Endothelial cell of umbilical vein (primary cell): ENCODE data around the gene PPP1R1A. TPM values are rescaled to one million over a fixed set of nuclear protein-coding genes. Genes with fewer than 3 reads are reported as not detected.

ENCODE experiments used
- BruUV-seq: library from RNA; stranded (reverse); fragments of 400-500 nt; replicated peaks from 2 replicates; lab custom pipeline; 2021; lab: Mats Ljungman, UMichigan
- CTCF ChIA-PET: fragments of 300-600, 350-600 bp; sonication (Branson Sonifier 250); formaldehyde crosslinking; loops from one replicate; lab custom pipeline; 2021; ENCODE audit warnings: antibody characterized with exemption, inconsistent platforms; lab: Charles Lee
- POLR2A ChIA-PET: fragments of 300-600, 350-600 bp; sonication (Branson Sonifier 250); formaldehyde crosslinking; loops from one replicate; lab custom pipeline; 2021; ENCODE audit warnings: antibody characterized with exemption, inconsistent platforms; lab: Charles Lee
- DNase-seq: peaks from one replicate; pipeline ENCODE4 v3.0.0-alpha.2; 2011; ENCODE audit warnings: low read depth, low spot score
- FAIRE-seq: peaks from 2 replicates; lab custom pipeline; 2011; peaks lifted over from hg19 to GRCh38; lab: Jason Lieb, UNC
- H2AFZ ChIP-seq: 2 replicates; pipeline ENCODE4 v1.6.0; 2012; ENCODE audit warnings: low read depth, low read length, control low read depth, inconsistent platforms
- H3K27ac ChIP-seq: 2 replicates; pipeline ENCODE4 v1.5.1; 2011; ENCODE audit warnings: low read depth, mild to moderate bottlenecking, control low read depth, low read length, moderate library complexity; ENCODE audit not compliant: insufficient read depth
- H3K27me3 ChIP-seq, 2 experiments: 2 replicates each; pipeline versions ENCODE4 v1.6.0 to v1.6.1; 2011; ENCODE audit warnings: low read length in 2 of 2, mixed read lengths in 1 of 2; ENCODE audit not compliant: control insufficient read depth in 2 of 2, insufficient read depth in 2 of 2
- H3K36me3 ChIP-seq, 2 experiments: 2 replicates in 1 of 2; 3 replicates in 1 of 2; pipeline ENCODE4 v1.5.1; 2011; ENCODE audit warnings: low read length in 2 of 2, mild to moderate bottlenecking in 1 of 2, moderate library complexity in 1 of 2; ENCODE audit not compliant: control insufficient read depth in 2 of 2, insufficient read depth in 2 of 2; ENCODE audit errors: extremely low read depth in 1 of 2
- H3K4me1 ChIP-seq: 3 replicates; pipeline ENCODE4 v1.5.1; 2011; ENCODE audit warnings: mild to moderate bottlenecking, low read length; ENCODE audit not compliant: control insufficient read depth, insufficient read depth; ENCODE audit errors: extremely low read depth
- H3K4me2 ChIP-seq: 2 replicates; pipeline ENCODE4 v1.6.1; 2011; ENCODE audit warnings: low read length, control low read depth, mixed read lengths; ENCODE audit not compliant: insufficient read depth
- H3K4me3 ChIP-seq, 3 experiments: fragments of 200-600 bp in 1 of 3; sonication (generic), shearing (Covaris generic) in 1 of 3; replicated peaks in 1 of 3; 2 replicates each; pipeline ENCODE4 v1.5.1; 2011 to 2016; ENCODE audit warnings: control low read depth in 3 of 3, low read length in 3 of 3, mild to moderate bottlenecking in 2 of 3, inconsistent platforms in 1 of 3, low read depth in 1 of 3, moderate library complexity in 1 of 3; ENCODE audit not compliant: insufficient read depth in 1 of 3
- H3K79me2 ChIP-seq: 2 replicates; pipeline ENCODE4 v1.6.0; 2012; ENCODE audit warnings: low read length, inconsistent platforms; ENCODE audit not compliant: control insufficient read depth, insufficient read depth
- H3K9ac ChIP-seq: replicated peaks from 2 replicates; pipeline ENCODE3; 2011; ENCODE audit warnings: low read length, control low read depth; ENCODE audit not compliant: insufficient read depth; ENCODE audit errors: extremely low read depth
- H3K9me1 ChIP-seq: replicated peaks from 3 replicates; pipeline ENCODE4 v1.6.0; 2011; ENCODE audit warnings: mild to moderate bottlenecking, low read length; ENCODE audit not compliant: control insufficient read depth, insufficient read depth; ENCODE audit errors: extremely low read depth
- H3K9me3 ChIP-seq: replicated peaks from 2 replicates; pipeline ENCODE4 v1.5.1; 2012; ENCODE audit warnings: low read length, inconsistent platforms; ENCODE audit not compliant: control insufficient read depth, insufficient read depth
- H4K20me1 ChIP-seq: replicated peaks from 2 replicates; pipeline ENCODE3; 2011; ENCODE audit warnings: mild to moderate bottlenecking, low read length; ENCODE audit not compliant: control insufficient read depth, insufficient read depth; ENCODE audit errors: extremely low read depth
- CTCF ChIP-seq, 2 donors: IDR thresholded peaks; 1 replicate in 1 of 2; 2 replicates in 1 of 2; pipeline ENCODE4 v1.5.1; 2011; ENCODE audit warnings: low read length in 2 of 2, mild to moderate bottlenecking in 2 of 2, moderate library complexity in 2 of 2, control low read depth in 1 of 2, inconsistent platforms in 1 of 2, low read depth in 1 of 2; ENCODE audit not compliant: insufficient read depth in 1 of 2; ENCODE audit errors: extremely low read depth in 1 of 2
- EZH2 ChIP-seq: IDR thresholded peaks from 2 replicates; pipeline ENCODE4 v1.6.1; 2012; ENCODE audit warnings: borderline replicate concordance, low read depth, mild to moderate bottlenecking, moderate library complexity, low read length, inconsistent platforms; ENCODE audit not compliant: severe bottlenecking
- FOS ChIP-seq: IDR thresholded peaks from 2 replicates; pipeline ENCODE4 v1.6.1; 2011; ENCODE audit warnings: mild to moderate bottlenecking, low read length, moderate library complexity, borderline replicate concordance; ENCODE audit not compliant: insufficient read depth
- GATA2 ChIP-seq: IDR thresholded peaks from 2 replicates; pipeline ENCODE4 v1.7.0; 2011; ENCODE audit warnings: low read depth, mild to moderate bottlenecking, moderate library complexity, mixed read lengths, low read length; ENCODE audit not compliant: insufficient read length, insufficient read depth
- JUN ChIP-seq: IDR thresholded peaks from 2 replicates; pipeline ENCODE4 v1.6.1; 2011; ENCODE audit warnings: borderline replicate concordance, low read depth; ENCODE audit not compliant: insufficient read length, insufficient read depth
- MAX ChIP-seq: IDR thresholded peaks from 2 replicates; pipeline ENCODE4 v1.6.1; 2011; ENCODE audit not compliant: insufficient read depth, insufficient read length
- MYC ChIP-seq: IDR thresholded peaks from one replicate; pipeline ENCODE4 v1.6.1; 2011; ENCODE audit warnings: mild to moderate bottlenecking, low read depth, low read length
- POLR2A ChIP-seq: IDR thresholded peaks from 2 replicates; pipeline ENCODE4 v1.6.1; 2012; ENCODE audit warnings: low read depth, mild to moderate bottlenecking, control low read depth, low read length
- POLR2AphosphoS5 ChIP-seq: IDR thresholded peaks from 2 replicates; pipeline ENCODE4 v1.6.1; 2012; ENCODE audit warnings: low read depth, mild to moderate bottlenecking, control low read depth, low read length, moderate library complexity; ENCODE audit not compliant: insufficient read depth
- dilution Hi-C: fragments of 300-500 bp; cut with MboI; formaldehyde crosslinking; loops from one replicate; pipeline ENCODE4 v1.15.0; 2019; ENCODE audit warnings: low sequenced_read_pairs; ENCODE audit not compliant: extremely low pct_ligation_motif_present
- intact Hi-C: fragments of 100-400 bp; cut with micrococcal nuclease; formaldehyde crosslinking; loops from one replicate; pipeline ENCODE4 v1.10.0; 2022
- polyA plus RNA-seq, 4 experiments: library from polyadenylated mRNA; depleted of rRNA in 3 of 4; stranded (reverse) in 3 of 4; unstranded in 1 of 4; fragments of >200 nt; gene quantifications; 2 replicates each; pipeline versions ENCODE4 v1.2.1 to v1.2.3, GENCODE V29; 2011 to 2012; ENCODE audit warnings: missing spikeins in 1 of 4
- total RNA-seq: library from RNA; stranded (reverse); gene quantifications from 2 replicates; pipeline ENCODE4 v1.2.3, GENCODE V29; 2021

The PPP1R1A gene
- total and polyA plus RNA-seq, 2 donors (not counting 3 experiments of a cell fraction or from before 2014, with no cell fraction given) = not detected

- no peak overlapping the region for H3K4me3 ChIP-seq
- CTCF ChIA-PET = interaction anchor here (2.5 kb wide), 1 partner anchor 11 kb away, joined by 10 read pairs; no protein-coding TSS in a partner anchor
- no TSS peak for BruUV-seq
- dilution Hi-C loops = no loop called here
- intact Hi-C loops = no loop called here
- TF ChIP-seq JUN (no peak), FOS (no peak), MAX (no peak), GATA2 (no peak), MYC (no peak), CTCF (IDR thresholded peaks at IDR 0.05; ENCODE audit: extremely low read depth in 1 of 2, insufficient read depth in 1 of 2, low read depth in 1 of 2, low read length in 2 of 2) (no peak), POLR2AphosphoS5 (no peak), EZH2 (no peak), POLR2A (no peak)
- no peaks in the 10 kb centered on the region for H3K9me1 ChIP-seq
- no peaks in the 10 kb centered on the region for H3K79me2 ChIP-seq
- FAIRE-seq = no peak
- H3K27ac ChIP-seq = no peak overlapping the region
- H3K4me2 ChIP-seq = no peak overlapping the region
- H3K36me3 ChIP-seq = no peaks in the 10 kb centered on the region
- POLR2A ChIA-PET = no interaction called here
- H3K4me1 ChIP-seq = no peaks in the 10 kb centered on the region
- no peak overlapping the region for H3K9ac ChIP-seq
- no peak for DNase-seq
- no peaks in the 10 kb centered on the region for H3K9me3 ChIP-seq
- peaks cover 37 to 42% of the 10 kb centered on the region in 2 experiments for H3K27me3 ChIP-seq
- no peaks in the 10 kb centered on the region for H4K20me1 ChIP-seq
- no peak overlapping the region for H2AFZ ChIP-seq
Observed at GRCh38 chr12:54585243-54585642, 3.2 kb downstream of the PPP1R1A start.
